ENCODE results near the gene PRKCE. TPM values are rescaled to one million over a fixed set of nuclear protein-coding genes. Genes with fewer than 3 reads are reported as not detected.

The PRKCE gene
- total RNA-seq, 1 donor from 2014 or later, result 18.4 TPM

DNA sequence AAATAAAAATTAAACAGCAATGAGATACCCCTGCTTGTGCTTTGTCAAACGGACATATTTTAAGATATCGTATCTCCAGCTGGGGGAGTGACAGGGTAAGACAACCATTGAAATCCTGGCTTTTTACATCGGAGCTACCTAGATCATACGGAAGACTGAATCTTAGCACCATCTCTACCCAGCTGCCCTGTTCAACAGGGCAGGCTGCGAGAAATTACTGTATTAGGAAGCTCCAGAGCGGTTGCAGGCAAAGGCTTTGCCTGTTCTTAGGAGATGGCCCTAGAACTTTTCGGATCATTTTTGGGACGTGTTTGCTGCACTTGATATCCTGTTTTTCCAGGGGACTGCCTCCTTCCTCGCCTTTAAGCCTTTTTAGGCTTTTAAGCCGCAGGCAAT, 2.0 kb upstream of the PRKCE start:
- Mint-ChIP-seq H3K36me3 (no peaks in the 10 kb centered on the region), H3K4me1 (peaks cover 31% of the 10 kb centered on the region), H3K27me3 (ENCODE audit: low read depth) (peaks cover 20% of the 10 kb centered on the region), H3K4me3 (peak overlapping the region; percentile 93), H3K27ac (peak overlapping the region; percentile 73), H3K9me3 (no peaks in the 10 kb centered on the region)
- DNase-seq (ENCODE audit: low spot score in 2 of 2, unreplicated experiment in 2 of 2), result no peak
- TF ChIP-seq, protein P1, sequence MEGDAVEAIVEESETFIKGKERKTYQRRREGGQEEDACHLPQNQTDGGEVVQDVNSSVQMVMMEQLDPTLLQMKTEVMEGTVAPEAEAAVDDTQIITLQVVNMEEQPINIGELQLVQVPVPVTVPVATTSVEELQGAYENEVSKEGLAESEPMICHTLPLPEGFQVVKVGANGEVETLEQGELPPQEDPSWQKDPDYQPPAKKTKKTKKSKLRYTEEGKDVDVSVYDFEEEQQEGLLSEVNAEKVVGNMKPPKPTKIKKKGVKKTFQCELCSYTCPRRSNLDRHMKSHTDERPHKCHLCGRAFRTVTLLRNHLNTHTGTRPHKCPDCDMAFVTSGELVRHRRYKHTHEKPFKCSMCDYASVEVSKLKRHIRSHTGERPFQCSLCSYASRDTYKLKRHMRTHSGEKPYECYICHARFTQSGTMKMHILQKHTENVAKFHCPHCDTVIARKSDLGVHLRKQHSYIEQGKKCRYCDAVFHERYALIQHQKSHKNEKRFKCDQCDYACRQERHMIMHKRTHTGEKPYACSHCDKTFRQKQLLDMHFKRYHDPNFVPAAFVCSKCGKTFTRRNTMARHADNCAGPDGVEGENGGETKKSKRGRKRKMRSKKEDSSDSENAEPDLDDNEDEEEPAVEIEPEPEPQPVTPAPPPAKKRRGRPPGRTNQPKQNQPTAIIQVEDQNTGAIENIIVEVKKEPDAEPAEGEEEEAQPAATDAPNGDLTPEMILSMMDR (IDR thresholded peaks at IDR 0.05; ENCODE audit: unreplicated experiment), result no peak

- TF ChIP-seq, protein P1 (IDR thresholded peaks at IDR 0.05; ENCODE audit: unreplicated experiment), result no peak
- peak overlapping the region; percentile 87 for H3K27ac Mint-ChIP-seq
- H3K36me3 Mint-ChIP-seq, result no peaks in the 10 kb centered on the region
- H3K27me3 Mint-ChIP-seq (ENCODE audit: low read depth), result peaks cover 20% of the 10 kb centered on the region
- H3K9me3 Mint-ChIP-seq, result no peaks in the 10 kb centered on the region
- peak overlapping the region; percentile 93 for H3K4me3 Mint-ChIP-seq
- peaks cover 32% of the 10 kb centered on the region for H3K4me1 Mint-ChIP-seq
- DNase-seq (ENCODE audit: low spot score in 2 of 2, unreplicated experiment in 2 of 2), result peak; percentile 27 to 64
Observed at GRCh38 chr2:45649858-45650811, 1.3 kb upstream of the PRKCE start.

DNA sequence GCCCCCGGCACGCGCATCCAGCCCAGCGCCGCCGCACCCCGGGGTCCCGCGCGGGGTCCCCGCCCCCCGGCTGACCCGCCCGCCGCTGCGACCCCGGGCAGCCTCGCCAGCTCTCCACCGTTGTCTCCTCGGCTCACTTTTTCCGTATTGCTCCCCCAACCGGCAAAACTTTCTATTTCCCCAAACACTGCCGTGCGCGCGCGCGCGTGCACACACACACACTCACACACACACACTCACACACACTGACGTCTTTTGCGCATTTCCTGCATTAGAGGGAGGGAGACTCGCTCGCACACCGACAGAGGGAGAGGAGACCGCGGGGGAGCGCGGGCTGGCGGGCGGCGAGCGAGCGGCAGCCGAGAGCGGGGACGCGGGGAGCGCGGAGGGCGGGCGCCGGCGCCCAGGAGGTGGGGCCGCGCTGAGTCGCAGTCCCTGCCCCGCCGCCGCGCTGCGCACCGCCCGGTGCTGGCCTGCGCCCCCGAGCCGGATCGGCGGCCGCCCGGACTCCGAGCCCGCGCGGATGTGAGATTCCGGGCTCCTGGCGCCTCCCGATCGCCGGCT, 542 bp upstream of the PRKCE start:
- Mint-ChIP-seq H3K4me1 (peaks cover 32% of the 10 kb centered on the region), H3K27ac (peak overlapping the region; percentile 96), H3K9me3 (no peaks in the 10 kb centered on the region), H3K27me3 (ENCODE audit: low read depth) (peaks cover 18% of the 10 kb centered on the region), H3K36me3 (no peaks in the 10 kb centered on the region), H3K4me3 (peak overlapping the region; percentile 93)
- TF ChIP-seq, protein P1 (IDR thresholded peaks at IDR 0.05; ENCODE audit: unreplicated experiment), result no peak
- peak; percentile 81 to 91 for DNase-seq (ENCODE audit: low spot score in 2 of 2, unreplicated experiment in 2 of 2)

DNA sequence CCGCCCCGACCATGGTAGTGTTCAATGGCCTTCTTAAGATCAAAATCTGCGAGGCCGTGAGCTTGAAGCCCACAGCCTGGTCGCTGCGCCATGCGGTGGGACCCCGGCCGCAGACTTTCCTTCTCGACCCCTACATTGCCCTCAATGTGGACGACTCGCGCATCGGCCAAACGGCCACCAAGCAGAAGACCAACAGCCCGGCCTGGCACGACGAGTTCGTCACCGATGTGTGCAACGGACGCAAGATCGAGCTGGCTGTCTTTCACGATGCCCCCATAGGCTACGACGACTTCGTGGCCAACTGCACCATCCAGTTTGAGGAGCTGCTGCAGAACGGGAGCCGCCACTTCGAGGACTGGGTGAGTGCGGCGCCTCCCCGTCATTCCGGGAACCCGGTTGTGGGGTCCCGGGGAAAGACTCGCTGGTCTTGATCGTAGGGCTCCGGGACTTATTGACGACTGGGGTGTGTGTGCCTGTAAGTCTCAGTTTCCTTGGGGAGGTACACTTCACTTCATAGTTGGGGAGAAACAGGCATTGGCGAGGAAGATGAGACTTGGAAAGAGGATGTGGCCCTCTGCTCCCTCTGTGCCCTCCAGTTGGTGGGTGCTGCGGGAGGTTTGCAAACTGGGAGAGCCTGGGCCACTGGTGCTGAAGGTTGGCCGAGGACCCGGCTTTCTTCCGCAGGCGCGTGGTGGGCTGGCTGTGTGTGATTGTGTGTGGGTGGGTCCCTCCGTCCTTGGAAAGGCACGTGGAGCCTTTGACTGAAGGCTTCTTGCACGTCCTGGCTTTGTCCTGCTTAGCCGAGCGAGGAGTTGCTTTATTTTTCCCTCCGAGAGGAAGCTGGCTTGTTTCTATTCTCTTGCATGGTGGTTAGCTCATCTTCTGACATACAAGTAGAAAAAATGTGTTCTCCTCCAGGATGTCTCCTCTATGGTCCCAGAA, 886 bp downstream of the PRKCE start:
- Mint-ChIP-seq H3K27me3 (ENCODE audit: low read depth) (peaks cover 18% of the 10 kb centered on the region), H3K9me3 (no peaks in the 10 kb centered on the region), H3K36me3 (no peaks in the 10 kb centered on the region), H3K27ac (peak overlapping the region; percentile 51), H3K4me1 (peaks cover 32% of the 10 kb centered on the region), H3K4me3 (peak overlapping the region; percentile 73)
- peak; percentile 21 to 50 for DNase-seq (ENCODE audit: low spot score in 2 of 2, unreplicated experiment in 2 of 2)
- TF ChIP-seq, protein P1 (IDR thresholded peaks at IDR 0.05; ENCODE audit: unreplicated experiment), result no peak

Measured in mesothelial cell of epicardium (in vitro differentiated cells).